ENCODE results near the gene FTO.

The FTO gene

GRCh38 chr16:53924331-53925106, 220.6 kb downstream of the FTO start:
- TF ChIP-seq CTCF (IDR thresholded peaks at IDR 0.05), result no peak
- Histone ChIP-seq H3K4me3 (no peak overlapping the region), H3K27ac (no peak overlapping the region)
- DNase-seq (ENCODE audit: low spot score), result no peak

- TF ChIP-seq CTCF (IDR thresholded peaks at IDR 0.05), result no peak
- Histone ChIP-seq H3K4me3 (no peak overlapping the region), H3K27ac (no peak overlapping the region)
- DNase-seq (ENCODE audit: low spot score), result no peak
Measured at GRCh38 chr16:53925107-53925410, 221.1 kb downstream of the FTO start.

GRCh38 chr16:53925526-53925925, 221.6 kb downstream of the FTO start:
- DNase-seq (ENCODE audit: low spot score), result no peak
- no peak for TF ChIP-seq CTCF (IDR thresholded peaks at IDR 0.05)
- H3K4me3 ChIP-seq, result no peak overlapping the region
- H3K27ac ChIP-seq, result no peak overlapping the region

GRCh38 chr16:53926209-53926608, 222.3 kb downstream of the FTO start:
- no peak overlapping the region for H3K27ac ChIP-seq
- TF ChIP-seq CTCF (IDR thresholded peaks at IDR 0.05), result no peak

GRCh38 chr16:53932975-53933374, 229.0 kb downstream of the FTO start:
- Histone ChIP-seq H3K4me3 (no peak overlapping the region), H3K27ac (no peak overlapping the region)
- no peak for TF ChIP-seq CTCF (IDR thresholded peaks at IDR 0.05)
- DNase-seq (ENCODE audit: low spot score), result no peak

More at GRCh38 chr16:53926209-53926608, 222.3 kb downstream of the FTO start:
- no peak overlapping the region for H3K4me3 ChIP-seq
- DNase-seq (ENCODE audit: low spot score), result no peak

GRCh38 chr16:53933407-53933806, 229.5 kb downstream of the FTO start:
- no peak overlapping the region for H3K4me3 ChIP-seq
- TF ChIP-seq CTCF (IDR thresholded peaks at IDR 0.05), result no peak
- no peak for DNase-seq (ENCODE audit: low spot score)
- H3K27ac ChIP-seq, result no peak overlapping the region

- no peak for TF ChIP-seq CTCF (IDR thresholded peaks at IDR 0.05)
- no peak for DNase-seq (ENCODE audit: low spot score)
- H3K27ac ChIP-seq, result no peak overlapping the region
- no peak overlapping the region for H3K4me3 ChIP-seq
Measured at GRCh38 chr16:53936052-53936451, 232.1 kb downstream of the FTO start.
